SKM-1 treated with dmso at 0.1 percent for 144 hours (cell line): Measurements from ENCODE around the gene EVA1C.
"Not testable (repeated sequence)": the region's sequence is repeated elsewhere in the genome, so short reads cannot be mapped to it uniquely, and the experiment has no call there.

ENCODE experiments used
- DNase-seq: peaks from one replicate; lab custom pipeline; 2025; ENCODE audit not compliant: unreplicated experiment; lab: John Stamatoyannopoulos, UW

Gene EVA1C

GRCh38 chr21:32494934-32495709 is 82.6 kb downstream of the EVA1C start:
- no peak for DNase-seq

GRCh38 chr21:32496568-32496967 is 84.1 kb downstream of the EVA1C start:
- no peak for DNase-seq

- no peak for DNase-seq
Measured at GRCh38 chr21:32499249-32500055, 86.9 kb downstream of the EVA1C start.

- not testable (repeated sequence) for DNase-seq
Measured at GRCh38 chr21:32503641-32504040, 91.1 kb downstream of the EVA1C start.

- DNase-seq: not testable (repeated sequence)
Measured at GRCh38 chr21:32505767-32506166, 93.3 kb downstream of the EVA1C start.

- not testable (repeated sequence) for DNase-seq
Measured at GRCh38 chr21:32506411-32506965, 94.0 kb downstream of the EVA1C start.

GRCh38 chr21:32507342-32507919 is 94.9 kb downstream of the EVA1C start:
- DNase-seq: no peak

GRCh38 chr21:32508036-32508435 is 95.5 kb downstream of the EVA1C start:
- DNase-seq: not testable (repeated sequence)

- no peak for DNase-seq
Measured at GRCh38 chr21:32508558-32508957, 96.1 kb downstream of the EVA1C start.

GRCh38 chr21:32508975-32509374 is 96.5 kb downstream of the EVA1C start:
- DNase-seq: not testable (repeated sequence)

- DNase-seq: no peak
Measured at GRCh38 chr21:32514275-32515055, 102.0 kb downstream of the EVA1C start.

- DNase-seq: no peak
Measured at GRCh38 chr21:32515874-32516273, 103.4 kb downstream of the EVA1C start.

GRCh38 chr21:32516756-32517649 is 104.5 kb downstream of the EVA1C start:
- no peak for DNase-seq

GRCh38 chr21:32519945-32520874 is 107.7 kb downstream of the EVA1C start:
- no peak for DNase-seq

GRCh38 chr21:32520875-32521735 is 108.6 kb downstream of the EVA1C start:
- DNase-seq: peak; percentile 74

- DNase-seq: no peak
Measured at GRCh38 chr21:32521736-32522355, 109.3 kb downstream of the EVA1C start.

- DNase-seq: no peak
Measured at GRCh38 chr21:32523463-32523862, 111.0 kb downstream of the EVA1C start.
